H1 (cell line): ENCODE data around the gene EBF3. TPM values are rescaled to one million over a fixed set of nuclear protein-coding genes. Genes with fewer than 3 reads are reported as not detected.

ENCODE experiments used
- CTCF ChIA-PET: fragments of 300-600 bp; sonication (Branson Sonifier 250); formaldehyde crosslinking; loops from one replicate; lab custom pipeline; 2021; ENCODE audit not compliant: partially characterized antibody; lab: Charles Lee
- POLR2A ChIA-PET: fragments of 300-600 bp; sonication (Branson Sonifier 250); formaldehyde crosslinking; loops from one replicate; lab custom pipeline; 2021; ENCODE audit warnings: inconsistent platforms; ENCODE audit not compliant: partially characterized antibody; lab: Charles Lee
- DNase-seq, 2 experiments: peaks; one replicate each; pipeline versions ENCODE4 v3.0.0 to v3.0.0-alpha.2; 2010 to 2022; ENCODE audit warnings: low spot score in 2 of 2, low read depth in 1 of 2, mixed read lengths in 1 of 2
- FAIRE-seq: peaks from 2 replicates; lab custom pipeline; 2011; peaks lifted over from hg19 to GRCh38; lab: Jason Lieb, UNC
- H2AFZ ChIP-seq: 2 replicates; pipeline ENCODE4 v1.8.1; 2012; ENCODE audit warnings: low read length, inconsistent platforms
- H2AK5ac ChIP-seq: 2 replicates; pipeline ENCODE4 v1.6.1; 2013; ENCODE audit warnings: low read depth, low read length
- H2BK120ac ChIP-seq: replicated peaks from 2 replicates; pipeline ENCODE3; 2013; ENCODE audit warnings: low read depth, low read length, inconsistent platforms
- H2BK12ac ChIP-seq: 2 replicates; pipeline ENCODE4 v1.6.1; 2013; ENCODE audit warnings: low read depth, low read length
- H2BK15ac ChIP-seq: 2 replicates; pipeline ENCODE4 v1.6.1; 2013; ENCODE audit warnings: low read length
- H2BK20ac ChIP-seq: 2 replicates; pipeline ENCODE4 v1.6.1; 2013; ENCODE audit warnings: low read length
- H2BK5ac ChIP-seq: 2 replicates; pipeline ENCODE4 v1.6.1; 2013; ENCODE audit warnings: low read depth, low read length
- H3K14ac ChIP-seq: 2 replicates; pipeline ENCODE4 v1.6.1; 2013; ENCODE audit warnings: inconsistent platforms; ENCODE audit not compliant: insufficient read length
- H3K18ac ChIP-seq: 2 replicates; pipeline ENCODE4 v1.6.1; 2013; ENCODE audit warnings: low read length; ENCODE audit errors: extremely low read depth
- H3K23ac ChIP-seq: 2 replicates; pipeline ENCODE4 v1.6.1; 2013; ENCODE audit warnings: inconsistent platforms; ENCODE audit not compliant: insufficient read length
- H3K23me2 ChIP-seq: 2 replicates; pipeline ENCODE4 v1.6.1; 2013; ENCODE audit warnings: low read depth, low read length
- H3K27ac ChIP-seq: 2 replicates; pipeline ENCODE4 v1.6.1; 2011; ENCODE audit warnings: low read depth, low read length, inconsistent platforms
- H3K27me3 ChIP-seq, 4 experiments: replicated peaks in 1 of 4; 1 replicate in 1 of 4; 2 replicates in 3 of 4; pipeline versions ENCODE4 v1.6.1 to v1.8.1; 2011 to 2013; ENCODE audit warnings: low read length in 3 of 4, mild to moderate bottlenecking in 3 of 4, inconsistent platforms in 2 of 4, mixed read lengths in 2 of 4, moderate library complexity in 1 of 4; ENCODE audit not compliant: control insufficient read depth in 3 of 4, insufficient read depth in 3 of 4; ENCODE audit errors: extremely low read depth in 1 of 4
- H3K36me3 ChIP-seq, 4 experiments: 2 replicates each; pipeline versions ENCODE4 v1.6.1 to v1.8.1; 2011 to 2013; ENCODE audit warnings: mild to moderate bottlenecking in 4 of 4, low read length in 3 of 4, moderate library complexity in 2 of 4, control low read depth in 1 of 4, inconsistent platforms in 1 of 4; ENCODE audit not compliant: insufficient read depth in 4 of 4, control insufficient read depth in 2 of 4
- H3K4ac ChIP-seq: replicated peaks from 2 replicates; pipeline ENCODE3; 2013; ENCODE audit warnings: low read length, low read depth, mixed read lengths, inconsistent platforms; ENCODE audit not compliant: insufficient read length
- H3K4me1 ChIP-seq, 4 experiments: replicated peaks in 1 of 4; 1 replicate in 1 of 4; 2 replicates in 3 of 4; pipeline versions ENCODE4 v1.6.1 to v1.8.1; 2011 to 2013; ENCODE audit warnings: low read length in 3 of 4, inconsistent platforms in 2 of 4, mixed read lengths in 1 of 4; ENCODE audit not compliant: insufficient read depth in 4 of 4, control insufficient read depth in 3 of 4
- H3K4me2 ChIP-seq, 2 experiments: 2 replicates each; pipeline versions ENCODE4 v1.6.1 to v1.8.1; 2011 to 2013; ENCODE audit warnings: low read depth in 2 of 2, low read length in 2 of 2, control low read depth in 1 of 2, inconsistent platforms in 1 of 2, mild to moderate bottlenecking in 1 of 2; ENCODE audit not compliant: insufficient read depth in 1 of 2
- H3K4me3 ChIP-seq, 4 experiments: fragments of 200-600, 300-600 bp in 1 of 4; sonication (generic), shearing (Covaris generic), sonication (Bioruptor Twin) in 1 of 4; 2 replicates each; pipeline versions ENCODE4 v1.5.1 to v1.8.1; 2011 to 2016; ENCODE audit warnings: low read length in 4 of 4, low read depth in 3 of 4, control low read depth in 2 of 4, inconsistent platforms in 2 of 4, mild to moderate bottlenecking in 2 of 4, mixed read lengths in 1 of 4, moderate library complexity in 1 of 4; ENCODE audit not compliant: insufficient read depth in 2 of 4; ENCODE audit errors: extremely low read depth in 1 of 4
- H3K56ac ChIP-seq: replicated peaks from 2 replicates; pipeline ENCODE3; 2013; ENCODE audit warnings: low read depth, mild to moderate bottlenecking, mixed read lengths, low read length, inconsistent platforms; ENCODE audit not compliant: insufficient read length
- H3K79me1 ChIP-seq: 2 replicates; pipeline ENCODE4 v1.6.1; 2013; ENCODE audit warnings: low read depth, low read length, control low read depth
- H3K79me2 ChIP-seq, 2 experiments: 2 replicates each; pipeline versions ENCODE4 v1.6.1 to v1.8.1; 2012 to 2013; ENCODE audit warnings: low read length in 2 of 2, mild to moderate bottlenecking in 2 of 2, inconsistent platforms in 1 of 2; ENCODE audit not compliant: insufficient read depth in 2 of 2, control insufficient read depth in 1 of 2
- H3K9ac ChIP-seq, 4 experiments: replicated peaks in 1 of 4; 1 replicate in 1 of 4; 2 replicates in 3 of 4; pipeline versions ENCODE4 v1.6.1 to v1.8.1; 2011 to 2013; ENCODE audit warnings: low read depth in 3 of 4, low read length in 3 of 4, control low read depth in 2 of 4, mild to moderate bottlenecking in 2 of 4, moderate library complexity in 2 of 4, inconsistent platforms in 1 of 4; ENCODE audit errors: extremely low read depth in 1 of 4
- H3K9me3 ChIP-seq, 2 experiments: 2 replicates each; pipeline versions ENCODE4 v1.6.1 to v1.8.1; 2012 to 2013; ENCODE audit warnings: mild to moderate bottlenecking in 2 of 2, moderate library complexity in 2 of 2, control low read depth in 1 of 2, inconsistent platforms in 1 of 2, low read depth in 1 of 2, low read length in 1 of 2, mixed read lengths in 1 of 2; ENCODE audit not compliant: insufficient read depth in 2 of 2
- H4K20me1 ChIP-seq, 2 experiments: replicated peaks in 1 of 2; 2 replicates each; pipeline versions ENCODE3 to v1.8.1; 2011 to 2013; ENCODE audit warnings: inconsistent platforms in 2 of 2, low read length in 2 of 2, mild to moderate bottlenecking in 1 of 2; ENCODE audit not compliant: insufficient read depth in 2 of 2, control insufficient read depth in 1 of 2
- H4K5ac ChIP-seq: 2 replicates; pipeline ENCODE4 v1.6.1; 2013; ENCODE audit warnings: low read length, low read depth, mixed read lengths, inconsistent platforms; ENCODE audit not compliant: insufficient read length
- H4K8ac ChIP-seq: 2 replicates; pipeline ENCODE4 v1.8.0; 2013; ENCODE audit warnings: mild to moderate bottlenecking, moderate library complexity, low read length, inconsistent platforms; ENCODE audit not compliant: insufficient read depth; ENCODE audit errors: extremely low read depth
- H4K91ac ChIP-seq: replicated peaks from 2 replicates; pipeline ENCODE3; 2013; ENCODE audit warnings: low read length, mixed read lengths, inconsistent platforms; ENCODE audit not compliant: insufficient read length
- BCL11A ChIP-seq, 2 experiments: IDR thresholded peaks; one replicate each; pipeline ENCODE4 v1.6.1; 2011; ENCODE audit warnings: low read depth in 2 of 2, low read length in 2 of 2, mild to moderate bottlenecking in 2 of 2
- CBX8 ChIP-seq: fragments of 300-800, 300-1000 bp; sonication (generic); IDR thresholded peaks from 2 replicates; pipeline ENCODE4 v1.7.1; 2016; ENCODE audit warnings: low read depth, low read length, borderline replicate concordance
- CEBPB ChIP-seq: IDR thresholded peaks from 2 replicates; pipeline ENCODE4 v1.6.1; 2012; ENCODE audit warnings: low read depth, low read length
- GABPA ChIP-seq: IDR thresholded peaks from 2 replicates; pipeline ENCODE4 v1.6.1; 2011; ENCODE audit warnings: mild to moderate bottlenecking, low read length, moderate library complexity, borderline replicate concordance; ENCODE audit not compliant: insufficient read depth
- POLR2A ChIP-seq, 2 experiments: IDR thresholded peaks; 1 replicate in 1 of 2; 2 replicates in 1 of 2; pipeline ENCODE4 v1.6.1; 2011; ENCODE audit warnings: low read depth in 2 of 2, low read length in 2 of 2, mild to moderate bottlenecking in 2 of 2; ENCODE audit errors: control extremely low read depth in 1 of 2
- RFX5 ChIP-seq: IDR thresholded peaks from 2 replicates; pipeline ENCODE4 v1.6.1; 2011; ENCODE audit warnings: low read depth, low read length, improper control_type of control experiment, borderline replicate concordance
- RNF2 ChIP-seq: fragments of 200-900, 300-1000 bp; sonication (generic); IDR thresholded peaks from 2 replicates; pipeline ENCODE4 v1.7.1; 2016; ENCODE audit warnings: borderline replicate concordance, low read depth, mild to moderate bottlenecking, antibody characterized with exemption, low read length; ENCODE audit not compliant: poor library complexity, severe bottlenecking; ENCODE audit errors: missing control alignments
- RXRA ChIP-seq: IDR thresholded peaks from 2 replicates; pipeline ENCODE4 v1.6.1; 2011; ENCODE audit warnings: low read depth, mild to moderate bottlenecking, low read length, moderate library complexity; ENCODE audit not compliant: insufficient read depth
- SRF ChIP-seq: IDR thresholded peaks from 2 replicates; pipeline ENCODE4 v1.6.1; 2011; ENCODE audit warnings: mild to moderate bottlenecking, low read depth, low read length, moderate library complexity
- YY1 ChIP-seq: IDR thresholded peaks from 2 replicates; pipeline ENCODE4 v1.6.1; 2011; ENCODE audit warnings: low read depth, mild to moderate bottlenecking, low read length
- ZNF274 ChIP-seq: IDR thresholded peaks from 2 replicates; pipeline ENCODE4 v1.7.0; 2012; ENCODE audit warnings: low read length, borderline replicate concordance; ENCODE audit errors: extremely low read depth
- WGBS, 2 experiments: shearing (Covaris generic) in 1 of 2; methylation state at CpG; one replicate each; pipeline versions ENCODE4 v1.1.6 to v1.1.7; 2013 to 2015; ENCODE audit warnings: low lambda C conversion rate in 2 of 2, mixed read lengths in 2 of 2, inconsistent platforms in 1 of 2, low coverage in 1 of 2, missing lambda C conversion rate in 1 of 2; ENCODE audit not compliant: insufficient replicate concordance in 2 of 2, insufficient coverage in 1 of 2, insufficient read length in 1 of 2; ENCODE audit errors: extremely low coverage in 1 of 2, missing lambda C conversion rate in 1 of 2; 5-methylcytosine and 5-hydroxymethylcytosine counted together
- polyA plus RNA-seq, 7 experiments: library from polyadenylated mRNA; depleted of rRNA in 3 of 7; stranded (reverse) in 5 of 7; unstranded in 2 of 7; fragments of >200 nt in 5 of 7; fragments of 200-250 nt in 2 of 7; gene quantifications; 1 replicate in 5 of 7; 2 replicates in 1 of 7; 4 replicates in 1 of 7; pipeline versions ENCODE4 v1.2.1 to v1.2.3, GENCODE V29; 2011 to 2013; ENCODE audit warnings: missing spikeins in 2 of 7, mixed read lengths in 2 of 7
- total RNA-seq: library from RNA; stranded (reverse); fragmentation: NEBNext Ultra II Directional; extraction: Animal tissue kit (Norgen Biotek cat#: 25700); gene quantifications from 2 replicates; pipeline ENCODE4 v1.2.1, GENCODE V29; 2021
- TF ChIP-seq, protein P1 (sequence below): IDR thresholded peaks from 2 replicates; pipeline ENCODE4 v1.6.1; 2012; ENCODE audit warnings: inconsistent platforms

The EBF3 gene
- total and polyA plus RNA-seq, 2 of the 8 experiments (the other 6 are each of a cell fraction or from before 2014, with no cell fraction given), result 0.08 to 0.26 TPM

DNA sequence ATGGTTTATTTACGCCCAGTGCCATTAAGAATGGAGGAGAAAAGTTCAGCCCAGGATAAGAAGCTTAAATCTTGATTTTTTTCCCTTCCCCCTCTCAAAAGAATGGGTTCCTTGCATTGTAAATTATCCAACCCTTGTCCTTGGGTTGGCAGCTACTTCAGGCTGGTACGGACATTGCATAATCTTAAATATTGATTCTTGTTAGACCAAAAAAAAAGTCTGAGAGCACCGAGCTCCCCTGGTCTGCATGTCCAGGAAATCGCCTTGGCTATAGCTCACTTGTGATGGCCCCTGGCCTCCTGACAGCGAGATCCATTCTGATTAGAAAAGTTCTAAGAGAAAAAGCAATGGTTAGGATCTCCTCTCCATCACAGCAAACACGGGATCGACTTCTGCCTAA is 151.7 kb downstream of the EBF3 start:
- CTCF ChIA-PET, result interaction anchor here (0.6 to 0.9 kb wide), 3 partner anchors 12 to 49 kb away, joined by 3 to 5 read pairs (median 4); no protein-coding TSS in a partner anchor
- H2AFZ ChIP-seq, result no peak overlapping the region
- H3K18ac ChIP-seq, result no peak overlapping the region
- H2BK20ac ChIP-seq, result no peak overlapping the region
- H3K56ac ChIP-seq, result no peak overlapping the region
- DNase-seq (no peak), FAIRE-seq (no peak)
- no peak overlapping the region for H4K91ac ChIP-seq
- no peaks in the 10 kb centered on the region for H3K4me1 ChIP-seq
- H3K9me3 ChIP-seq, result peaks cover under 1 to 7% of the 10 kb centered on the region in 2 experiments; a peak in 1 of 4 replicates
- no peaks in the 10 kb centered on the region for H3K79me2 ChIP-seq
- H3K4me2 ChIP-seq, result no peak overlapping the region
- no peak overlapping the region for H3K14ac ChIP-seq
- H3K4ac ChIP-seq, result no peak overlapping the region
- H2BK120ac ChIP-seq, result no peak overlapping the region
- no peak overlapping the region for H3K4me3 ChIP-seq
- no peak overlapping the region for H4K5ac ChIP-seq
- H2BK12ac ChIP-seq, result no peak overlapping the region
- H3K9ac ChIP-seq, result no peak overlapping the region
- H3K27ac ChIP-seq, result no peak overlapping the region
- no peaks in the 10 kb centered on the region for H3K36me3 ChIP-seq
- no peaks in the 10 kb centered on the region for H3K79me1 ChIP-seq
- 79% methylated on average over 7 of the region's 7 CpGs; no CpG with 5 or more reads in 1 of the 2 experiments for WGBS, 2 experiments
- no peak for TF ChIP-seq CEBPB
- no peak for TF ChIP-seq GABPA
- TF ChIP-seq POLR2A (IDR thresholded peaks at IDR 0.05; ENCODE audit: control extremely low read depth in 1 of 2, low read depth in 2 of 2, low read length in 2 of 2), result no peak
- no peak for TF ChIP-seq ZNF274
- TF ChIP-seq YY1, result no peak
- TF ChIP-seq RXRA, result no peak
- no peak for TF ChIP-seq RFX5
- no peak for TF ChIP-seq CBX8
- TF ChIP-seq, protein P1, sequence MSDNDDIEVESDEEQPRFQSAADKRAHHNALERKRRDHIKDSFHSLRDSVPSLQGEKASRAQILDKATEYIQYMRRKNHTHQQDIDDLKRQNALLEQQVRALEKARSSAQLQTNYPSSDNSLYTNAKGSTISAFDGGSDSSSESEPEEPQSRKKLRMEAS, result no peak
- no peak for TF ChIP-seq SRF
- no peak for TF ChIP-seq RNF2
- TF ChIP-seq BCL11A (IDR thresholded peaks at IDR 0.05; ENCODE audit: low read depth in 2 of 2, low read length in 2 of 2), result no peak
- TF ChIP-seq, all 59 proteins: peak for 0
- Histone ChIP-seq H3K27me3 (no peaks in the 10 kb centered on the region), H2AK5ac (no peak overlapping the region), H3K23ac (no peak overlapping the region), H3K23me2 (no peaks in the 10 kb centered on the region), H2BK15ac (no peak overlapping the region), H4K8ac (no peak overlapping the region), H4K20me1 (no peaks in the 10 kb centered on the region), H2BK5ac (no peak overlapping the region)
- POLR2A ChIA-PET, result no interaction called here
